DMS 273 (cell line): ENCODE measurements around the gene ENOPH1.
A peak's percentile ranks its signal among the peaks of the same experiment; 100 is the strongest.

Experiments
- DNase-seq: peaks from one replicate; lab custom pipeline; 2025; ENCODE audit not compliant: unreplicated experiment; lab: John Stamatoyannopoulos, UW

Gene ENOPH1

DNA sequence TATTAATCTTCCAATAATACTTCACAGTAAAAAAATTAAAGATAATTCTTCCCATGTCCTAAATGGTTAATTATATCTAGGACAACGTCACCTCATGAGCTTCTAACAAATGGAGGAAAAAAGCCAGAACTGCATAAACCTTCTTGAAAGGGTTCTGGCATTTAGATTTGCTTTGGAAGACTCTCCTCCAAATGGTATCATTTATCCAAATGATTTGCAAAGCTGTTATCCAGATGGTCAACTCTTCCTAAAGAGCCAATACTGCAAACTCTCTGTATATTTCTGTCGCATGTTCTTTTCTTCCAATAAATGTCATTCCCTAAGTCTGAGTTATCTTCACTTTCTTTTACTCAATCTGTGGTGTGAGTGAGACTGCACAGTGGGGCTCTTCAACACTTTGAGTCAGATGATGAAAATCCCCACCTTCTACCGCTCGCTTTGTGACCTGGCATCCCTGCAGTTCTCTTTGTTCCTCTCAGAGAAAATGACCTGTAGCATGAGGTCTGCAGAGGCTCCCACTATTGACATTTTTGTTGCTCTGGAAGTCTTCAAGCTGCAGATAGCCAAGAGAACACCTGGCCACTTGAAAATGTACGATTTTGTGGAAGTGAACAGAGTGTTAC is 78.5 kb downstream of the ENOPH1 start:
- peak; percentile 4 for DNase-seq

DNA sequence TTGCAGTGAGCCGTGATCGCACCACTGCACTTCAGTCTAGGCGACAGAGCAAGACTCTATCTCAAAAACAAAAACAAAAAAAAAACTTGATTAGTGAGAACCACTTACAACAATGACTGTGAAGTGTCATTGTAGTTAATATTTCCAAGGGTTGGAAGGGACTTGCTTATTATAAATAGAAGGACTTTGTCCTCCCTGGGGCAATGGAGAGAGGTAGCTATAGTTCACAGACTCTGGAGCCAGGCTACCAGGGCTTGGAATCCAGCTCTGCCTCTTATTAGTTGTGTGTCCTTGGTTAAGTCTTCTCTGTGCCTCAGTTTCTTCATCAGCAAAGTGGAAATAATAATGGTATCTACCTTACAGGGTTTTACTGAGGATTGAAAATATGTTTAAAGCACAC is 79.8 kb downstream of the ENOPH1 start:
- DNase-seq: no peak
